Activated naive CD4-positive, alpha-beta T cell (primary cell): Measurements from ENCODE around the gene CHD3.

Experiments
- DNase-seq, 4 experiments: peaks; one replicate each; lab custom pipeline; 2025; lab: John Stamatoyannopoulos, UW

Gene CHD3

DNA sequence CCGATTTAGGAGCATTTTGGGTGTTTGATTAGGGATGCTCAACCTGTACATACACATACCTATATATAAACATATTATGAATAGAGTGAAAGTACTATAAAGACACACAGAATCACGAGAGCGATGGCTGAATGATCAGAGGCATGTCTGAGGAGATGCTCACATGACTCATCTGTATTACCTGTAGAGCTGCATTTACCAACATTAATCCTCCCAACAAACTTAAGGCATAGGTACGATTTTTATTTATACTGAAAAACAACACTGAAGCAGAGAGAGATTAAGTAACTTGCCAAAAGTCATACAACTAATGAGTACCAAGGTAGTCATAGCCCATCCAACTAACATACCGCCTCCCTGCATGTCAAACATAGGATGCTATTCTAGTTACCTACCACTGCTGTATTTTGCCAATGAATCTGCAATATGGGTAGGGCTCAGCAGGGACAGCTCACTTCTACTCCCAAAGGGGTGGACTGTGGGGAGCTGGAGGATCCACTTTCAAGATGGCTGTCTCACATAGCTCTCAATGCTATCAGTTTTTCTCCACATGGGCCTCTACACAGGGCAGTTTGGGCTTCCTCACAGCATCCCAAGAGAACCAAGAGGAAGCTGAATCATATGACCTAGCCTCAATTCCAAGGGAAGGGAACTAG, 23.5 kb upstream of the CHD3 start:
- no peak for DNase-seq

DNA sequence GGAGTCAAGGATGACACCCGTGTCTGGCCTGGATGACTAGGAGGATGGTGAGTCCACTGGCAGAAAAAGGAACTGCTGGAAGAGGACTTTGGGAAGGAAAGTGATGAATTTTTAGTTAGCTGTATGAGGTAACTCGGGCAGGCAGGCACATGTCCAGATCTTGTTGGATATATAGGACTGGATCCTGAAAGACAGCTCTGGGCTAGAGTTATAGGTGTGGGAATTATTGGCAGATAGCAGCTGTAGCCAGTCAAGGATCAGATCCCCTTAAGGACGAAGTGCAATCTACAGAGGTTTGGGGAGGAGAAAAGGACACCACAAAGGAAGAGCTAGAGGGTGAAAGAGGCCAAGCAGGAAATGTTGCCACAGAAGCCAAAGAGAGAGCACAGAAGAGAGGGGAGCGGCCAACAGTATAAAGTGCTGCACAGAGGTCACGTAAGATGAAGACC, 20.7 kb upstream of the CHD3 start:
- no peak for DNase-seq

DNA sequence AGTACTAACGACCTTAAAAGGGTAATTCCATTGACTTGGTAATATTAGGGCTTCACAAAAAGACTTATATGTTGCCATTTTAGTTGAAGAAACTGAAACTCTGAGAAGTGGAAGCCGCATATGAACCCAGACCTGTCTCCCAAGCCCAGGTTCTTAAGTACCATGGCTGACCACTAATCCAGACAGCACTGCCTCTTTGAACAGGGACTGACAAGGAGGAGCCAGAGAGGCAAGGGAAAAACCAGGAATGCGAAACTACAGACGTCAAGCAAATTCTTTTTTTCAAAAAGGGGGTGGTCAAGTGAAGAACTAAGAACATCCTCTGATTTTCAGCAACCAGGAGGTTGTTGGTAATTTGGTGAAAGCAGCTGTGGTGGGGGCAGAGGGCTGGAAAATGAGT, 15.5 kb upstream of the CHD3 start:
- DNase-seq, result no peak

DNA sequence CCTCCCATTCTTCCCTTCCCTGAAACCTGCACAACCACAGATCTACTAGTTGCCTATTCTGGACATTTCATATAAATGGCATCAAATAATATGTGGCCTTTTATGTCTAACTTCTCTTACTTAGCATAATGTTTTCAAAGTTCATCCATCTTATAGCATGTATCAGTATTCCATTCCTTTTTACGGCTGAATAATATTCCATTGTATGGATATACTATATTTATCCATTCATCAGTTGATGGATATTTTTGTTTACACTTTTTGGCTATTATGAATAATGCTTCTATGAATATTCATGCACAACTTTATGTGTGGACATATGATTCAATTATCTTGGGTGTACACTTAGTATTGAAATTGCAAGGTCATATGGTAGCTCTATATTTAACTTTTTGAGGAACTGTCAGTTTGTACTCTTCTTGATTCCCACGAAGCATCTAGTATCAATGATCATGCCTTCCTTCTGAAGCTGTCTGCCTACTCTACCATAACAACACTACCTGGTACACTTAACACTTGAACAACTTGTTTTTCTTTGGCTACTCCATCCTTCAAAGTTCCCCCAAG, 12.7 kb upstream of the CHD3 start:
- DNase-seq, result no peak

DNA sequence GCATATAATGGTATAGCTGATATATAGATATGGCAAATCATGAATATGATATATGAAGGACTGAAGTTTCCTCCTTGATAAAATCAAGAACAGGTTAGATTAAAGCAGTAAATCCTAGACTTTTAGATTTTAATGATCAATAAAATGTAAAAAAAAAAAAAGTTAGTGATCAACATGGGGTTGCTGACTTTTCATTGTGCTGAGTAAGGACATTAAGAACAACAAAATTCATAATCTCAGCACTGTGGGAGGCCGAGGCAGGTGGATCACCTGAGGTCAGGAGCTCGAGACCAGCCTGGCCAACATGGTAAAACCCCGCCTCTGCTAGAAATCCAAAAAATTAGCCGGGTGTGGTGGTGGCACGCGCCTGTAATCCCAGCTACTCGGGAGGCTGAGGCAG, 10.4 kb upstream of the CHD3 start:
- DNase-seq, result no peak

DNA sequence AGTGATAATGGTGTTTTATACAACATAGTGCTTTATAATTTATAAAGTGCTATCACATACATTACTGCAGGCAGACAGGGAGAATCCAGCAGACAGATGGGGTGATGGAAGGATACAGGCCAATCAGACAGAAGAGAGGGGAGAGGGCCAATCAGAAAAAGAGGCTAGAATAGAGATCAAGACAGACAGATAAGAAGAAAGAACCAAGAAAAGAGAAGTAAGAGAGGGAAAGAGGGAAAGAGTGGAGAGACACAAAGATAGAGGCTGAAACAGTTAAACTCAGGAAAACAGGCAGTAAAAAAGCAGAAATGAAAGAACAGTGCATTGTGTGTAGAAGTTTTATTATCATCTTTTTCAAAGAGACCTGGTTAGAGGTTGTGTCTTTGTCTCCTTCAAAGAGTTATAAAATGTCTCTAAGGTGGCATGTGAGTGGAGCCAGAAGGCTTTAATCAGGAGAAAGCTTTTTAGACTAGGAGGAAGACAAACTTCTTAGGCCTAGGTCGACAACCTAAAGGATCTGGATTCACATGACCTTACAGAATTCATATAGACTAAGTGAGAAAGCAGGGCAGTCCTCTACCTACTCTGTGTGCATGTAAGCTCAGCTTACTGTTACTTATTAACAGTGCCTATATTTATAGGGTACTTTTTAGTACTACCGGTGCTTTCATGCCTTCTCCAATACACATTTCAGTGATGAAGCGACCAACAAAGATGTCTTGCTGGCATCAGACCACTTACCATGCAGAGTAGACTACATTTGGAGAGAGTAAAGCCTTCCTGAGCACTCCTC, 8.3 kb upstream of the CHD3 start:
- no peak for DNase-seq

DNA sequence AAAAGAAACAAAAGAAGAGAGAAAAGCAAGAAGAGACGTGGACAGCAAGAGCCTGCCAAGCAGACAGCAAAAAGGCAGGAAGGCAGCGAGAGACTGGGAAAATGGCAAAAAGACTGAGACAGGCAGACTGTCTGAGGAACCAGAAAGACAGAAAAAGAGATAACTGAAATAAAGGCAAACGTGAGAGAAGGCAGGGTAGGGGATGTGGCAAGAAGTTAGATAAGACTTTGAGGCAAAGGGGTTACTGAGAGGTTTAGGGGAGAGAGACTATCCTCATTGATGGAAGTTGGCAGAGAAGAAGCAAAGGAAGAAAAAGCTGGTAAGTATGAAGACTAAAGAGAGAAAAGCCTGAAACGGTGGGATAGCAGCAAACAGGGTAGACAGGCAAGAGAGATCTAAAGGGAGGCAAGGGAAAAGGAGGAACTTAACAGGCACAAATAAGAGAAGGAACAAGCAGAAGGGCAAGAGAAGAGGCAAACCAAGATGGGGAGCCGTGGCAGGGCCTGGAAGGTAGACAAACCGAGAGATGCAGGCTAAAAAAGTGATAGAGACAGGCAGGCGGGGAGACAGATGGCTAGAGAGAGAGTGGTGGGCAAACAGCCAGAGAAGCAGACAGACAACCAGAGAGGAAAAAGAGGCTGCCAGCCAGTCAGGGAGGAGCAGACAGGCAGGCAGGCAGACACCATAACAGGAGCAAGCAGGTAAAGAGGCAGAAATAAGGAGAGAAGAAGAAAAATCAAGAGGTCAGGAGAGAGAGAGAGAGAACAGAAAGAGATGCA, 7.1 kb upstream of the CHD3 start:
- no peak for DNase-seq

DNA sequence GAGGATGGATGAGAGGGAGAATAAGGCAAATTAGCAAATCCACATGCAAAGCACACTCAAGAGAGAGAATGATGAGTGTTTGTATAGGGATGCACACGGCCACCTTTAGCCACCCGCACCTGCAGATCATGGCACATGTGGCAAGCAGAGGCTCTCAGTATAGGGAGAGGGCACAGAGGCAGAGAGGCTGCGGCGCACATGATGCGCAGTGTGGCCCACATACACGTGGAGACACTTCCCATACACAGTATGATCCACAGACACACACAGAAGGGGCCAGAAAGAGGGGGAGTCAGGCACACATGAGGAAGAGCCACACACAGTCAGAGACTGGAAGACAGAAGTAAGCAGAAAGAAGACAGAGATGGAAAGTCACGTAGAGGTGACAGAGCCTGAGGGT, 6.5 kb upstream of the CHD3 start:
- no peak for DNase-seq

DNA sequence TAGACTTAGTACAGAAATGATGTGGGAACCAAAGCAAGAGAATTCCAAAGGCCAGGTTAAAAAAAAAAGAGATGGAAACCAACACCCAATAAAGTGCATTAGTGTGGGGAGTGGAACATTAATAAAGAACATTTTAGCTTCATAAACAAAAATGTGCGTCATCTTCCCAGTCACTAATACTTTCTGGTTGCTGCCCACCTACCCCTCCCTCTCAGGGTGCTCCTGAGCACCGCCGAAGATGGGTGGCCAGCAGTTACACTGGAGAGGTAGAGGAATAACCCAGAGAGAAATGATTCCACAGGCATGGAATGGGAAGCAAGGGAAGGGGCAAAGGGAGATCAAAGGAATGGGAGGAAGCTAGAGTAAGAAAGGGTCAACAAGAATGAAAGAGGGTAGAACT, 6.0 kb upstream of the CHD3 start:
- DNase-seq, result no peak

DNA sequence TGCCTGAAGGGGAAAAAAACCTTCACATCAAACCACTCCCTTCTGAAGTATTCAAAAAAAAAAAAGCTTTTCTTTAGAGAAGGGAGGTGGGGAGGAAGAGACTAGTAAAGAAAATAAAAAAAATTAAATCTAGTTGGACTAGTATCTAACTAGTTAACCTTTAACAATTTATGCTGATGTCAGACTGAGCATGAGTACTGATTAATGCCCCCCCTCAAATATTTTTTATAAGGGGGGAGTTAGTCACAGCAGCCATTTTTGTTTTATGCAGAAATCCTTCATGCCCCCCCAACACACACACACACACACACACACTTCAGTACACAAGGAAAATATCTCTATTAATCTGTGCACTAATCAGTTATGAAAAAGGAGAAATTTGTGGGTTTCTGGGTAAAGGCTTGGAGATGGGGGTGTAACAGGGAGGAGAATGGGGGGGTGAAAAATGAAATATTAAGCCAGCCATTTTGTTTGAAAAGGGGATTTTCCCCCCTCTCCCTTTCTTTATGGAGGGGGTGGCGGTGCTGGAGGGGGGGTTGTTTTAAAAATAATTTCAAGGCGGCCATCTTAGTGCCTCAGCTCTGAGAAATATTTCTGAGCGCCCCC, 4.7 kb upstream of the CHD3 start:
- DNase-seq, result peak in 1 of 4 experiments; percentile 15

DNA sequence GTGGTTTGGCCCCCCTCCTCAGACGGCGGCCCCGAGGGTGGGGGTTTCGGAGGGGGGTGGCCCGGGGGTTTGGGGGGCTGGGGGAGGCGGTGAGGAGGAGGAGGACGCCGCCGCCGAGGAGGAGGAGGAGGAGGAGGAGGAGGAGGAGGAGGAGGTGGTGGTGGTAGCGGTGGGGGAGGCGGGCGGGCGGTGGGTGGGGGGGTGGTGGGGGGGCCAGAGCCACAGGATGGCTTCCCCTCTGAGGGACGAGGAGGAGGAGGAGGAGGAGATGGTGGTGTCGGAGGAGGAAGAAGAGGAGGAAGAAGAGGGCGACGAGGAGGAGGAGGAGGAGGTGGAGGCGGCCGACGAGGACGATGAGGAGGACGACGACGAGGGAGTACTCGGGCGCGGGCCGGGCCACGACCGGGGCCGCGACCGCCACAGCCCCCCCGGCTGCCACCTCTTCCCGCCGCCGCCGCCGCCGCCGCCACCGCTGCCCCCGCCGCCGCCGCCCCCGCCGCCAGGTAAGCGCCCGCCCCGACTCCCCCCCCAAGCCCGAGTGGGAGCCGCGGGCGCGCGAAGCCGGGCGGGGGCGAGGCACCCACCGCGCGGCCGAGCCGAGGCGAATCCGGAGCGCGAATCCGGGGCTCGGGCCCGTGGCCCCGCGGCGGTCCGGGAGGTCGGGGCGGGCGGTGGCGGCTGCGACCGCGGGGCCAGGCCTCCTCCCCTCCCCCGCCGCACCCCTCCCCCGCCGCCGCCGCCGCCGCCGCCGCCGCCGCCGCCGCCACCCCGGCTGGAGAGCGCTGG, 3.8 kb upstream of the CHD3 start:
- peak in 1 of 4 experiments; percentile 29 for DNase-seq

DNA sequence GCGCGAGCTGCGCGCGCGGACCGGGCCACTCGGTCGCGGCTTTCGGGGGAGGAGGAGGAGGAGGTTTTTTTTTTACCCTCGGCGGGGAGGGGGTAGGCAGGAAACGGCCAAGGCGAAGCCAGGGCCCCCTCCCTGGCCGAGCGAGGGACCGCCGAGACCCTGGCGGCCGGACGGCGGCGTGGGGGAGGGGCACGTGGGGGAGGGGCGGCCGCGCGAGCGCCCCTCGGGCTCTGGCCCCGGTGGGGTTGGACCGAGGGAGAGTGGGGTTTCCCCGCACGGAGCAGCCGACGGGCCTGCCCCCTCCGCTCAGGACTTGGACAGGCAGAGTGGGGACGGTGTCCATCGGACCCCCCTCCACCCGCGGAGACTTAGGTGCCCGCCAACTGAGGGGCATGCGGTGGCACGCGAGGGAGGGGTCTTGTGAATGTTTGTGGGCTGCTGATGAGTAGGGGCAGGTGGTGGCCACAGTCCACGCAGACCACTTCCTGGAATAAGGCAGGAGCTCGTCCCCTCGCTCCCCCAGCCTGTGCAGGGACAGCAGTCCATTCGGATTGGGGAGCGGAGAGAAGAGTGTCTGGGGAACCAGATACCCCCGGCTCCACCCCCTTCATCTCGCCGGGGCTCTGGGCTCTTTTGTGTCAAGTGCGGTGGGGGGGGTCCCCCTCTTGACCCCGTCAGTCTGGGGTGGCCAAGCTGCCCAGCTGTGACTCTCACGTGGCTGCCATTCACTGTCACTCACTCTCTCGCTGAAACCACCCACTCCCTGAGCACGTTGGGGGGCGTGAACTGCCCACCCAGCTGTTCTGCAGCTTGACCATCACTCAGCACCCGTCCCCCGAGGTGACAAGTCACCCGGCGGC, 3.0 kb upstream of the CHD3 start:
- no peak for DNase-seq

DNA sequence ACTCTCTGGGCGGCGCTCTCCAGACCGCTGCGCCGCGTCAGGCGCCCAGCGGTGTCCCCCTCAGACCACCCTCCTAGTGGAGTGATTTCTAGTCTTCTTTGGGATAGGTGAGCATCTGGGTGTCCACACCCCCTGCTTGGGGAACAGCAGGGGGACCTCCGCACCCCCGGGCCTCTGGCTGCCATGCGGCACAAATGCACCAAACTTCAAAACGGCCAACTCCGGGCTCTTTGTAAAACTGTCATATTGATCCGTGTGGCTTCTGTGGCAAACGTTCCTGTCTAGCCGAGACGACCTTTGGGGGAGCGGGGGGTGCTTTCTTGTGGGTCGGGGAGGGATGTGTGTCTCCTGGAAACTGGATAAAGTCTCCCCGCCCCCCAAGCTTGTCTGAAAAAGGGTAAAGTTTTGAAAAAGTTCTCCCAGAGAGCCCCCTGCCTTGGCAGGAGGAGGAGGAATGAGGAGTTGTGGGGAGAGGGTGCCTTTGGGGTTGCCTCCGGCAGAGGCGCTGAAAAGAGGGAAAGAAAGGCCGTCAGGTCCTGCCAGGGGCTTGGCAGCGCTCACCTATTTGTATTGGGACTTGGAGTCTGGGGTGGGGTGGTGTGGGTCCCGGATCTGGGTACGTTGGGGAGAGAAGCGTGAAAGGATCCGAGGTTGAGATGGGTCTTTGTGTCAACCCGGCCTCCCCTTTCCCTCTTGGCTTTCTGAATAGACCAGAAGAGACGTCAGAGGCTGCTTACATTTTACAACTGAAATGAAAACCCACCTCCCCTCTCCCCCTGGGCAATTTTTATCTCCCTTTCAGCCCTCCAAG, 2.2 kb upstream of the CHD3 start:
- DNase-seq, result peak in 3 of 4 experiments; percentile 20 to 52 (median 23)

DNA sequence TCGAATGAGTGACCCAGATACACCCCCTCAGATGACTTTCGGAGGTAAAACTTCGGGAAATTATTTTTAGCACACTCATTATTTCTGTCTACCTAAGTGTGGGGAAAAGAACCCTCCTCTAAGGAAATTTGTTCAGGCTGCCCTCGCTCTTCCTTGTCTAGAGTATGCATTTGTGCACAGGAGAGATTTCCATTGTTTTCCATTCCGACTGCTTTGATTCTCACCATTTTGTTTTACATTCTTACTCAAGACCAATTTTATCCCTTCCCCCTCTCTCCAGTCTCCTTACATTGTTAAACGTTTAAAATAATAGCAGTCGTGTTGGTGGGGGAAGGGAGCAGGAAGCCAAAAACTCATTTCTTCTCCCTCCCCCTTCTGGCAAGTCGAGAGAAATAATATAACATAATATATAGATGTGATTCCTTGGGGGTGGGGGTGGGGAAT, 1.5 kb upstream of the CHD3 start:
- no peak for DNase-seq

DNA sequence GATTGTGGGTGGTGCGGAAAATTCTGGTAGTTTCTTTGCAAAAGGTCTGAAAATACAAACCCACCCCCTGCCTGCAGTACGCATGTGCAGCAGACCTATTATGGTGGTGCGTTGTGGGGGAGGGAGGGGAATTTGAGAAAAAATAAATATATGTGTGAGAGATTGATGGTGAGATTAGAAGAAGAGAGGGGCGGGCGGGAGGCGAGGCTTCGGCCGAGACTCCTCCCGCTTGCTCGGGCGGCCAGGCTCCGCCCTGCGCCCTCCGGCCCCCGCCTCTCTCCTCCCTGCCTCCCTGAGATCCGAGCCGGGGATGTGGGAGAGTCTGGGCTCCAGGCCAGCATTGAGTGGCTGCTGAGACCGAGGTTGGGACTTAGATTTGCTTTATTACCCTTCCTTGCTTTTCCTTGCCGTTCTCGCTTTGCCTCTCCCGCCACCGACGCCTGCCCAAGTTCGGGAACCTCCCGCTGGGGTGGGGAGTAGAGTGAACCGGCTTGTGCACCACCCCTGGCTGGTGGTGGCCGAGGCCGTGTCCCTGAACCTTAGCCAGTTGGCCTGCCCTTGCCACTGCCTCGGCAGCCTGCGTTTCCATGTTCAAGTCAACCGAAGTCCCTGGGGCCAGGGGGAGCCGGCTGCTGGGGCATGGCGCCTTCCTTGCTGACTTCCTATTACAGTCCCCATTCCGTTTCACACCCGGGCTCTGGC, 956 bp upstream of the CHD3 start:
- DNase-seq, result peak; percentile 61 to 83 (median 68)

DNA sequence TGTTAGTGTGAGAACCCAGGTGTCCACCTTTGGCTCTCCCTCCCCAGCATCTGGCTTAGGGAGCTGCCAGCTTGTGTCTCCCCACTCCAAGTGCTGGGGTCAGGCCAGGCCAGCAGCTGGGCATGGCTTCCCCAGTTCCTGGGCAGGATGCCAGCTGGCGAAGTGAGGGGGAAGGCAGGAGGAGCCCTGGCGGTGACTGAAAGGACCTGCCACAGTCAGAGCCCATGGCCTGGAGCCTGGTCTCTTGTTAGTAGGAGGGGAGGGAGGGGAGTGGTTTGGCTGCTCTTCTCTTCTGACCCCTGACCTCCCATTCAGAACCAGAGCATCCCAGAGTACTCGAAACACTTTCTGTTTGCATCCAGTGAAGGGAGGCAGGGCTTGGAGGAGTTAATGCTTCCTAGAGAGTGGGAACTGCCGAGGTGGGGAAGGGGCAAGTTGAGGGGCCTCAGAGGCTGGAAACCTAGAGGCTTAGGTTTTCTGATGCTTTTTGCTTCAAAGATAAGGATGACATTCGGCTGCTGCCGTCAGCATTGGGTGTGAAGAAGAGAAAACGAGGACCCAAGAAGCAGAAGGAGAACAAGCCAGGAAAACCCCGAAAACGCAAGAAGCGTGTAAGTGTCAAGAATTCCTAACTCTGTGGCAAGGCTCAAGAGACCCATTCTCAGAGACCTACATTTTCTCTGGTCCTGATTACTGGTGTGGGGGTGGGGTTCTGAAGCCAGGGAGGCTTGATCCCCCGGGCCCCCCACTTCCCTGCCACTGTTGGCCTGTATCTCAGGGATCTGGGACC, 772 bp downstream of the CHD3 start:
- no peak for DNase-seq

DNA sequence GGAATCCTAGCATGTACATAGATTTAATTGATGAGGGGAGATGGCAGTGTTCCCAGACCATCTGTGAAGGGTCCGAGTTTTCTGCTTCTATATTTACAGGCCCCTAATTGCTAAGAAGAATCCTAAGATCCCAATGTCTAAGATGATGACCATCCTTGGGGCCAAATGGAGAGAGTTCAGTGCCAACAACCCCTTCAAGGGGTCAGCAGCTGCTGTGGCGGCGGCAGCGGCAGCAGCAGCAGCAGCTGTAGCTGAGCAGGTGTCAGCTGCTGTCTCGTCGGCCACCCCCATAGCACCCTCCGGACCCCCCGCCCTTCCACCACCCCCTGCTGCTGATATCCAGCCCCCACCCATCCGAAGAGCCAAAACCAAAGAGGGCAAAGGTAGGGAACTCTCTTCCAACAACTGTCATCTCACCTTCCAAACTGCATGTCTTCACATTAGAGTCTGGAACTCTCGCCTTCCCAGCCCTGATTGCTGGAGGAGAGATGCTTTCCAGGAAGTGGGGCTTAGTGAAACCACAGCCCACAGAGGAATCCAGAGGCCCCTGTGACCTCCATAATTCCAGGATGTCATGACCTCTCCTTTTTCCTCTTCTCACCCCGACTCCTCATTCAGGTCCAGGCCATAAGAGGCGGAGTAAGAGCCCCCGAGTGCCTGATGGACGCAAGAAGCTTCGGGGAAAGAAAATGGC, 4.7 kb downstream of the CHD3 start:
- no peak for DNase-seq
